Mononuclear cell (primary cell): Measurements from ENCODE around the gene LAMA3. TPM values are rescaled to one million over a fixed set of nuclear protein-coding genes. Genes with fewer than 3 reads are reported as not detected.

Source experiments
- H3K27me3 ChIP-seq: 2 replicates; pipeline ENCODE4 v1.6.0; 2011; ENCODE audit warnings: low read length, control low read depth; ENCODE audit not compliant: insufficient read depth
- H3K4me1 ChIP-seq: 2 replicates; pipeline ENCODE4 v1.5.1; 2011; ENCODE audit warnings: mild to moderate bottlenecking, low read length, control low read depth; ENCODE audit not compliant: insufficient read depth
- H3K4me3 ChIP-seq: 2 replicates; pipeline ENCODE4 v1.5.1; 2011; ENCODE audit warnings: mild to moderate bottlenecking, low read length, moderate library complexity
- H3K9me3 ChIP-seq: 2 replicates; pipeline ENCODE4 v1.5.1; 2011; ENCODE audit warnings: low read depth, mild to moderate bottlenecking, control low read depth, low read length
- total RNA-seq: library from RNA; depleted of rRNA; stranded (reverse); fragments of >200 nt; gene quantifications from one replicate; pipeline ENCODE4 v1.2.3, GENCODE V29; 2012

LAMA3 gene
- total RNA-seq, 1 donor, result under 0.01 TPM

- Histone ChIP-seq H3K4me3 (no peak overlapping the region), H3K9me3 (no peaks in the 10 kb centered on the region), H3K27me3 (no peaks in the 10 kb centered on the region), H3K4me1 (no peaks in the 10 kb centered on the region)
Measured at GRCh38 chr18:23890589-23890988, 201.3 kb downstream of the LAMA3 start.

- H3K9me3 ChIP-seq, result no peaks in the 10 kb centered on the region
- no peaks in the 10 kb centered on the region for H3K4me1 ChIP-seq
- H3K4me3 ChIP-seq, result no peak overlapping the region
- H3K27me3 ChIP-seq, result no peaks in the 10 kb centered on the region
Measured at GRCh38 chr18:23893653-23894052, 204.4 kb downstream of the LAMA3 start.

GRCh38 chr18:23894661-23895175, 205.5 kb downstream of the LAMA3 start:
- H3K27me3 ChIP-seq, result no peaks in the 10 kb centered on the region
- H3K9me3 ChIP-seq, result no peaks in the 10 kb centered on the region
- H3K4me3 ChIP-seq, result no peak overlapping the region
- H3K4me1 ChIP-seq, result no peaks in the 10 kb centered on the region

- H3K9me3 ChIP-seq, result no peaks in the 10 kb centered on the region
- H3K4me3 ChIP-seq, result no peak overlapping the region
- H3K27me3 ChIP-seq, result no peaks in the 10 kb centered on the region
- no peaks in the 10 kb centered on the region for H3K4me1 ChIP-seq
Measured at GRCh38 chr18:23897291-23897690, 208.0 kb downstream of the LAMA3 start.

- Histone ChIP-seq H3K4me3 (no peak overlapping the region), H3K4me1 (no peaks in the 10 kb centered on the region), H3K27me3 (no peaks in the 10 kb centered on the region), H3K9me3 (no peaks in the 10 kb centered on the region)
Measured at GRCh38 chr18:23897733-23898132, 208.5 kb downstream of the LAMA3 start.

GRCh38 chr18:23900994-23901393, 211.7 kb downstream of the LAMA3 start:
- H3K9me3 ChIP-seq, result no peaks in the 10 kb centered on the region
- H3K27me3 ChIP-seq, result no peaks in the 10 kb centered on the region
- no peak overlapping the region for H3K4me3 ChIP-seq
- no peaks in the 10 kb centered on the region for H3K4me1 ChIP-seq

GRCh38 chr18:23902396-23902795, 213.1 kb downstream of the LAMA3 start:
- Histone ChIP-seq H3K9me3 (no peaks in the 10 kb centered on the region), H3K4me3 (no peak overlapping the region), H3K4me1 (no peaks in the 10 kb centered on the region), H3K27me3 (no peaks in the 10 kb centered on the region)

- Histone ChIP-seq H3K27me3 (no peaks in the 10 kb centered on the region), H3K4me1 (no peaks in the 10 kb centered on the region), H3K9me3 (no peaks in the 10 kb centered on the region)
Measured at GRCh38 chr18:23903971-23904370, 214.7 kb downstream of the LAMA3 start.

GRCh38 chr18:23906658-23907057, 217.4 kb downstream of the LAMA3 start:
- Histone ChIP-seq H3K27me3 (no peaks in the 10 kb centered on the region), H3K9me3 (no peaks in the 10 kb centered on the region), H3K4me1 (no peaks in the 10 kb centered on the region), H3K4me3 (no peak overlapping the region)

More at GRCh38 chr18:23903971-23904370, 214.7 kb downstream of the LAMA3 start:
- H3K4me3 ChIP-seq, result no peak overlapping the region

- Histone ChIP-seq H3K4me3 (no peak overlapping the region), H3K27me3 (no peaks in the 10 kb centered on the region), H3K9me3 (no peaks in the 10 kb centered on the region), H3K4me1 (no peaks in the 10 kb centered on the region)
Measured at GRCh38 chr18:23908827-23909226, 219.6 kb downstream of the LAMA3 start.

- Histone ChIP-seq H3K9me3 (no peaks in the 10 kb centered on the region), H3K4me3 (no peak overlapping the region)
Measured at GRCh38 chr18:23910032-23910431, 220.8 kb downstream of the LAMA3 start.

GRCh38 chr18:23912356-23912755, 223.1 kb downstream of the LAMA3 start:
- Histone ChIP-seq H3K9me3 (no peaks in the 10 kb centered on the region), H3K4me3 (no peak overlapping the region), H3K27me3 (no peaks in the 10 kb centered on the region), H3K4me1 (no peaks in the 10 kb centered on the region)

More at GRCh38 chr18:23910032-23910431, 220.8 kb downstream of the LAMA3 start:
- no peaks in the 10 kb centered on the region for H3K27me3 ChIP-seq
- no peaks in the 10 kb centered on the region for H3K4me1 ChIP-seq

GRCh38 chr18:23916338-23916737, 227.1 kb downstream of the LAMA3 start:
- Histone ChIP-seq H3K27me3 (no peaks in the 10 kb centered on the region), H3K9me3 (no peaks in the 10 kb centered on the region), H3K4me1 (no peaks in the 10 kb centered on the region), H3K4me3 (no peak overlapping the region)

- Histone ChIP-seq H3K4me1 (no peaks in the 10 kb centered on the region), H3K27me3 (no peaks in the 10 kb centered on the region), H3K9me3 (no peaks in the 10 kb centered on the region), H3K4me3 (no peak overlapping the region)
Measured at GRCh38 chr18:23918395-23919032, 229.3 kb downstream of the LAMA3 start.

GRCh38 chr18:23920054-23920453, 230.8 kb downstream of the LAMA3 start:
- H3K9me3 ChIP-seq, result no peaks in the 10 kb centered on the region
- H3K4me1 ChIP-seq, result no peaks in the 10 kb centered on the region
- H3K4me3 ChIP-seq, result no peak overlapping the region
- no peaks in the 10 kb centered on the region for H3K27me3 ChIP-seq

- no peaks in the 10 kb centered on the region for H3K9me3 ChIP-seq
- H3K27me3 ChIP-seq, result no peaks in the 10 kb centered on the region
- no peak overlapping the region for H3K4me3 ChIP-seq
- no peaks in the 10 kb centered on the region for H3K4me1 ChIP-seq
Measured at GRCh38 chr18:23921716-23922285, 232.5 kb downstream of the LAMA3 start.
